GM10847 (cell line): ENCODE measurements around the gene OLFML1.

Experiments used
- POLR2A ChIP-seq: IDR thresholded peaks from 2 replicates; pipeline ENCODE4 v1.6.1; 2011; ENCODE audit not compliant: insufficient read length; ENCODE audit errors: extremely low read depth

Gene OLFML1

GRCh38 chr11:7454854-7455253 is 30.5 kb upstream of the OLFML1 start:
- TF ChIP-seq POLR2A, result no peak

GRCh38 chr11:7457211-7457610 is 28.1 kb upstream of the OLFML1 start:
- no peak for TF ChIP-seq POLR2A

- no peak for TF ChIP-seq POLR2A
These were observed 22.6 kb upstream of the OLFML1 start for GRCh38 chr11:7462706-7463105.

- TF ChIP-seq POLR2A, result no peak
These were observed 17.7 kb upstream of the OLFML1 start for GRCh38 chr11:7467652-7468051.

GRCh38 chr11:7469351-7469865 is 15.9 kb upstream of the OLFML1 start:
- no peak for TF ChIP-seq POLR2A

- no peak for TF ChIP-seq POLR2A
These were observed 14.2 kb upstream of the OLFML1 start for GRCh38 chr11:7471071-7471470.

GRCh38 chr11:7473717-7474116 is 11.6 kb upstream of the OLFML1 start:
- TF ChIP-seq POLR2A, result no peak

GRCh38 chr11:7480113-7480512 is 5.2 kb upstream of the OLFML1 start:
- TF ChIP-seq POLR2A, result no peak

- TF ChIP-seq POLR2A, result no peak
These were observed 1.2 kb upstream of the OLFML1 start for GRCh38 chr11:7484131-7484530.

GRCh38 chr11:7484645-7485044 is 661 bp upstream of the OLFML1 start:
- no peak for TF ChIP-seq POLR2A

- TF ChIP-seq POLR2A, result no peak
These were observed 933 bp downstream of the OLFML1 start for GRCh38 chr11:7486098-7486780.

GRCh38 chr11:7486781-7487140 is 1.5 kb downstream of the OLFML1 start:
- no peak for TF ChIP-seq POLR2A

GRCh38 chr11:7487360-7487759 is 2.1 kb downstream of the OLFML1 start:
- TF ChIP-seq POLR2A, result no peak

- TF ChIP-seq POLR2A, result no peak
These were observed 3.4 kb downstream of the OLFML1 start for GRCh38 chr11:7488681-7489080.

GRCh38 chr11:7489376-7489775 is 4.1 kb downstream of the OLFML1 start:
- no peak for TF ChIP-seq POLR2A

GRCh38 chr11:7490054-7490453 is 4.7 kb downstream of the OLFML1 start:
- TF ChIP-seq POLR2A, result no peak

GRCh38 chr11:7490535-7490934 is 5.2 kb downstream of the OLFML1 start:
- no peak for TF ChIP-seq POLR2A
